Activated CD4-positive, alpha-beta T cell treated with anti-CD3 and anti-CD28 coated beads for 36 hours (primary cell): Measurements from ENCODE around the gene VAMP1. TPM values are rescaled to one million over a fixed set of nuclear protein-coding genes. Genes with fewer than 3 reads are reported as not detected.

ENCODE experiments used
- ATAC-seq: fragments of 200-7000 bp; cut with Tn5 transposase; one replicate; pipeline ENCODE4 v1.10.0; 2021; ENCODE audit warnings: mild to moderate bottlenecking, moderate library complexity
- CTCF ChIA-PET: fragments of 350-600 bp; sonication (Branson Sonifier 250); formaldehyde crosslinking; loops from one replicate; lab custom pipeline; 2021; ENCODE audit warnings: antibody characterized with exemption; lab: Charles Lee
- POLR2A ChIA-PET: fragments of 350-600 bp; sonication (Branson Sonifier 250); formaldehyde crosslinking; loops from one replicate; lab custom pipeline; 2021; ENCODE audit warnings: antibody characterized with exemption, inconsistent platforms; lab: Charles Lee
- DNase-seq: peaks from one replicate; pipeline ENCODE4 v3.0.0-alpha.2; 2020
- H3K27ac Mint-ChIP-seq: one replicate; pipeline ENCODE4 v1.8.0; 2021; ENCODE audit warnings: mixed read lengths
- H3K27me3 Mint-ChIP-seq: one replicate; pipeline ENCODE4 v1.8.0; 2021; ENCODE audit warnings: mixed read lengths
- H3K36me3 Mint-ChIP-seq: one replicate; pipeline ENCODE4 v1.8.0; 2021; ENCODE audit warnings: low read depth, mixed read lengths
- H3K4me1 Mint-ChIP-seq: one replicate; pipeline ENCODE4 v1.8.0; 2021; ENCODE audit warnings: mixed read lengths
- H3K4me3 Mint-ChIP-seq: one replicate; pipeline ENCODE4 v1.8.0; 2021; ENCODE audit warnings: mild to moderate bottlenecking, moderate library complexity, mixed read lengths
- H3K9me3 Mint-ChIP-seq: one replicate; pipeline ENCODE4 v1.8.0; 2021; ENCODE audit warnings: low read depth, mixed read lengths
- intact Hi-C, 2 experiments: fragments of 100-400 bp; cut with DNase I in 1 of 2; cut with micrococcal nuclease in 1 of 2; formaldehyde crosslinking; loops; one replicate each; pipeline versions ENCODE4 v1.14.2 to v1.15.1; 2022 to 2024; cut with DNase I, micrococcal nuclease
- total RNA-seq, 2 experiments: library from RNA; stranded (reverse); gene quantifications; one replicate each; pipeline ENCODE4 v1.2.3, GENCODE V29; 2021

Gene VAMP1
- total RNA-seq, 2 experiments from 2014 or later, result 34.5 to 52.3 TPM

- POLR2A ChIA-PET, result interaction anchor here (0.9 to 2.7 kb wide), 8 partner anchors 8 to 116 kb away, joined by 3 to 20 read pairs (median 6); partner anchors contain the start of genes GAPDH and VAMP1
- intact Hi-C loops, result loop anchor here (1.0 to 5.0 kb wide), 3 partner anchors 9 to 40 kb away; partner anchors contain the start of genes MRPL51 (in 1 of the 2) and NCAPD2 (in 1 of the 2)
Measured at GRCh38 chr12:6452245-6452943, 18.1 kb downstream of the VAMP1 start.

GRCh38 chr12:6451348-6452244 lies 18.9 kb downstream of the VAMP1 start, which contains the start of gene TAPBPL:
TAPBPL (plus strand) TSS chr12:6452042; CDS start chr12:6452249, 207 bp downstream.
- Mint-ChIP-seq H3K9me3 (no peaks in the 10 kb centered on the region), H3K4me1 (peaks cover 67% of the 10 kb centered on the region), H3K36me3 (peaks cover 86% of the 10 kb centered on the region), H3K4me3 (peak within 1 kb of the TSS; percentile 100), H3K27me3 (no peaks in the 10 kb centered on the region), H3K27ac (peak within 1 kb of the TSS; percentile 99)
- POLR2A ChIA-PET, result interaction anchor here (0.9 to 2.7 kb wide), 7 partner anchors 9 to 115 kb away, joined by 3 to 20 read pairs (median 8); partner anchors contain the start of genes GAPDH and VAMP1
- DNase-seq (peak; percentile 91), ATAC-seq (peak; percentile 84)
- CTCF ChIA-PET, result interaction anchor here (0.7 to 3.6 kb wide), 10 partner anchors 8 to 234 kb away, joined by 3 to 34 read pairs (median 4); partner anchors contain the start of gene VAMP1
- intact Hi-C loops, result loop anchor here (1.0 to 5.0 kb wide), 5 partner anchors 10 to 42 kb away; partner anchors contain the start of genes MRPL51 (in 2 of the 2) and NCAPD2 (in 1 of the 2)

More at GRCh38 chr12:6452245-6452943, 18.1 kb downstream of the VAMP1 start:
- Mint-ChIP-seq H3K27ac (peak overlapping the region; percentile 99), H3K27me3 (no peaks in the 10 kb centered on the region), H3K9me3 (no peaks in the 10 kb centered on the region), H3K36me3 (peaks cover 87% of the 10 kb centered on the region), H3K4me3 (peak overlapping the region; percentile 100), H3K4me1 (peaks cover 68% of the 10 kb centered on the region)
- ATAC-seq (peak; percentile 3), DNase-seq (peak; percentile 47)
- CTCF ChIA-PET, result interaction anchor here (1.2 to 3.6 kb wide), 6 partner anchors 9 to 168 kb away, joined by 3 to 34 read pairs (median 12); partner anchors contain the start of gene VAMP1

GRCh38 chr12:6450869-6451347 lies 19.6 kb downstream of the VAMP1 start:
- DNase-seq, result peak; percentile 66
- Mint-ChIP-seq H3K4me3 (peak overlapping the region; percentile 100), H3K4me1 (peaks cover 64% of the 10 kb centered on the region), H3K36me3 (peaks cover 86% of the 10 kb centered on the region), H3K27me3 (no peaks in the 10 kb centered on the region), H3K27ac (peak overlapping the region; percentile 99), H3K9me3 (no peaks in the 10 kb centered on the region)
- POLR2A ChIA-PET, result interaction anchor here (1.3 to 2.3 kb wide), 4 partner anchors 8 to 114 kb away, joined by 3 to 20 read pairs (median 10); no protein-coding TSS in a partner anchor
- intact Hi-C loops, result loop anchor here (1.0 to 5.0 kb wide), 3 partner anchors 24 to 42 kb away; partner anchors contain the start of genes MRPL51 (in 2 of the 2) and NCAPD2 (in 1 of the 2)
- CTCF ChIA-PET, result interaction anchor here (0.9 to 3.6 kb wide), 8 partner anchors 7 to 130 kb away, joined by 3 to 34 read pairs (median 4); partner anchors contain the start of gene VAMP1
- peak; percentile 4 for ATAC-seq

- ATAC-seq (no peak), DNase-seq (no peak)
- Mint-ChIP-seq H3K4me3 (peak overlapping the region; percentile 100), H3K4me1 (peaks cover 60% of the 10 kb centered on the region), H3K9me3 (no peaks in the 10 kb centered on the region), H3K27me3 (no peaks in the 10 kb centered on the region), H3K27ac (peak overlapping the region; percentile 99), H3K36me3 (peaks cover 88% of the 10 kb centered on the region)
- POLR2A ChIA-PET, result no interaction called here
- intact Hi-C loops, result loop anchor here in 1 of 2 experiments (5.0 kb wide), 1 partner anchor 42 kb away; the partner anchor contains the start of genes MRPL51 and NCAPD2
- CTCF ChIA-PET, result interaction anchor here (1.2 to 3.6 kb wide), 4 partner anchors 11 to 26 kb away, joined by 8 to 34 read pairs (median 25); no protein-coding TSS in a partner anchor
Measured at GRCh38 chr12:6450091-6450868, 20.2 kb downstream of the VAMP1 start.

- H3K27me3 Mint-ChIP-seq, result no peaks in the 10 kb centered on the region
- DNase-seq (peak; percentile 49), ATAC-seq (peak; percentile 20)
- H3K4me3 Mint-ChIP-seq, result peak within 1 kb of the TSS; percentile 86
- CTCF ChIA-PET, result interaction anchor here (0.6 to 10.6 kb wide), 7 partner anchors 13 to 109 kb away, joined by 3 to 130 read pairs (median 6); no protein-coding TSS in a partner anchor
- H3K27ac Mint-ChIP-seq, result peak within 1 kb of the TSS; percentile 94
- no peaks in the 10 kb centered on the region for H3K9me3 Mint-ChIP-seq
- intact Hi-C loops, result loop anchor here (1.0 to 5.0 kb wide), 2 partner anchors 15 to 337 kb away; no protein-coding TSS in a partner anchor
- peaks cover 47% of the 10 kb centered on the region for H3K36me3 Mint-ChIP-seq
- POLR2A ChIA-PET, result interaction anchor here (0.6 to 4.3 kb wide), 6 partner anchors 15 to 88 kb away, joined by 3 to 35 read pairs (median 4); partner anchors contain the start of gene MRPL51
- peaks cover 70% of the 10 kb centered on the region for H3K4me1 Mint-ChIP-seq
Measured at GRCh38 chr12:6444704-6445688, 25.5 kb downstream of the VAMP1 start, which contains the start of gene CD27. CD27 (plus strand) TSS chr12:6444955; CDS start chr12:6445096, 141 bp downstream.

- intact Hi-C loops, result loop anchor here (1.0 to 5.0 kb wide), 2 partner anchors 14 to 338 kb away; no protein-coding TSS in a partner anchor
- ChIA-PET CTCF (interaction anchor here (0.6 to 10.6 kb wide), 9 partner anchors 8 to 348 kb away, joined by 3 to 130 read pairs (median 6); partner anchors contain the start of gene TAPBPL), POLR2A (interaction anchor here (0.6 to 4.3 kb wide), 6 partner anchors 8 to 453 kb away, joined by 3 to 35 read pairs (median 6); partner anchors contain the start of genes TAPBPL and VAMP1)
- no peaks in the 10 kb centered on the region for H3K27me3 Mint-ChIP-seq
- peaks cover 69% of the 10 kb centered on the region for H3K4me1 Mint-ChIP-seq
- H3K27ac Mint-ChIP-seq, result peak overlapping the region; percentile 94
- peak; percentile 36 for DNase-seq
- H3K9me3 Mint-ChIP-seq, result no peaks in the 10 kb centered on the region
- peak; percentile 27 for ATAC-seq
- H3K4me3 Mint-ChIP-seq, result peak overlapping the region; percentile 86
- peaks cover 45% of the 10 kb centered on the region for H3K36me3 Mint-ChIP-seq
Measured at GRCh38 chr12:6444031-6444430, 26.4 kb downstream of the VAMP1 start.

GRCh38 chr12:6443361-6443983 lies 27.0 kb downstream of the VAMP1 start:
- peak overlapping the region; percentile 94 for H3K27ac Mint-ChIP-seq
- ATAC-seq (peak; percentile 65), DNase-seq (peak; percentile 76)
- H3K4me3 Mint-ChIP-seq, result peak overlapping the region; percentile 86
- intact Hi-C loops, result loop anchor here (1.0 to 5.0 kb wide), 5 partner anchors 9 to 339 kb away; no protein-coding TSS in a partner anchor
- no peaks in the 10 kb centered on the region for H3K27me3 Mint-ChIP-seq
- ChIA-PET POLR2A (interaction anchor here (0.6 to 4.3 kb wide), 8 partner anchors 9 to 452 kb away, joined by 3 to 35 read pairs (median 6); partner anchors contain the start of genes TAPBPL and VAMP1), CTCF (interaction anchor here (0.6 to 10.6 kb wide), 10 partner anchors 8 to 349 kb away, joined by 3 to 130 read pairs (median 4); partner anchors contain the start of gene TAPBPL)
- H3K4me1 Mint-ChIP-seq, result peaks cover 71% of the 10 kb centered on the region
- H3K36me3 Mint-ChIP-seq, result peaks cover 41% of the 10 kb centered on the region
- no peaks in the 10 kb centered on the region for H3K9me3 Mint-ChIP-seq

- peaks cover 36% of the 10 kb centered on the region for H3K36me3 Mint-ChIP-seq
- DNase-seq (no peak), ATAC-seq (no peak)
- H3K9me3 Mint-ChIP-seq, result no peaks in the 10 kb centered on the region
- intact Hi-C loops, result loop anchor here (1.0 to 5.0 kb wide), 5 partner anchors 9 to 339 kb away; no protein-coding TSS in a partner anchor
- H3K27me3 Mint-ChIP-seq, result no peaks in the 10 kb centered on the region
- peak overlapping the region; percentile 86 for H3K4me3 Mint-ChIP-seq
- peak overlapping the region; percentile 94 for H3K27ac Mint-ChIP-seq
- H3K4me1 Mint-ChIP-seq, result peaks cover 67% of the 10 kb centered on the region
- ChIA-PET POLR2A (interaction anchor here (0.6 to 4.3 kb wide), 5 partner anchors 9 to 28 kb away, joined by 3 to 35 read pairs (median 10); partner anchors contain the start of genes TAPBPL and VAMP1), CTCF (interaction anchor here (0.6 to 10.6 kb wide), 6 partner anchors 8 to 108 kb away, joined by 3 to 130 read pairs (median 4); partner anchors contain the start of gene TAPBPL)
Measured at GRCh38 chr12:6442836-6443235, 27.6 kb downstream of the VAMP1 start.
